HG02642 (cell line): ENCODE results near the gene DLST.

Experiments
- ATAC-seq: cut with Tn5 transposase; IDR thresholded peaks from one replicate; pipeline ENCODE4 v1.9.1; 2021; ENCODE audit warnings: mild to moderate bottlenecking; ENCODE audit not compliant: unreplicated experiment, poor library complexity

The DLST gene

GRCh38 chr14:74881431-74882102 is at the start of gene DLST:
DLST (plus strand) TSS chr14:74881916; CDS start chr14:74881954, 38 bp downstream.
- peak; percentile 95 for ATAC-seq

- no peak for ATAC-seq
Measured at GRCh38 chr14:74832849-74833248, 48.9 kb upstream of the DLST start.

DNA sequence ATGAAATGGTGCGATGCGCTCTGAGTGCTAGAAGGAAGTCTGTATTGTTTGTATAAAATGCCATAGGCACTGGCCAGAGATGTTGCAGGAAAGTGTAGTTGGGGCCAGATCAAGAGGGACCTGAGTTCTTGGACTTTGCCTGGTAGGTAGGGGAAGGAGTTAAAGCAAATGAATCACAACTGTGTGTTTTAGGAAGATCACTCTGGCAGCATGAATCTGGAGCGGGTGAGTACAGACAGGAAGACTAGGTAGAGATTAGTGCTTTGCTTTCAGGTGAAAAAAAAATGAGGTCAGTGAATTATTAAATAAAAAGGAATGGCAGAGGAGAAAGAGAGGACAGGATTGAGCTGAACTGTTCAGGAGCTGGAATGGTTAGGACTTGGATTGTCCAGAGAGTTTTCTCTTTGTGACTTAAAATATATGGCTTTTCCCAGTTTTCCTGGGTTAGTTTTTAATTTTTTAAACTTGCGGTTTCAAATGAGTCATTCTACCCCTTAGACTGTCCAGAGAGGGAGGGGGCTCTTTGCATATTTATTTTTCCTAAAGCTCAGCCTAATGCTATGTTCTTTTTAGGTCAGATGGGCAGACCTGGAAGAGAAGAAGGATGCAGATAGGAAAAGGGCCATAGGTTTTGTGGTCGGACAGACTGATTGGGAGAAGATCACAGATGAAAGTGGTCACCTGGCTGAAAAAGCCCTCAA is 46.9 kb upstream of the DLST start:
- no peak for ATAC-seq

DNA sequence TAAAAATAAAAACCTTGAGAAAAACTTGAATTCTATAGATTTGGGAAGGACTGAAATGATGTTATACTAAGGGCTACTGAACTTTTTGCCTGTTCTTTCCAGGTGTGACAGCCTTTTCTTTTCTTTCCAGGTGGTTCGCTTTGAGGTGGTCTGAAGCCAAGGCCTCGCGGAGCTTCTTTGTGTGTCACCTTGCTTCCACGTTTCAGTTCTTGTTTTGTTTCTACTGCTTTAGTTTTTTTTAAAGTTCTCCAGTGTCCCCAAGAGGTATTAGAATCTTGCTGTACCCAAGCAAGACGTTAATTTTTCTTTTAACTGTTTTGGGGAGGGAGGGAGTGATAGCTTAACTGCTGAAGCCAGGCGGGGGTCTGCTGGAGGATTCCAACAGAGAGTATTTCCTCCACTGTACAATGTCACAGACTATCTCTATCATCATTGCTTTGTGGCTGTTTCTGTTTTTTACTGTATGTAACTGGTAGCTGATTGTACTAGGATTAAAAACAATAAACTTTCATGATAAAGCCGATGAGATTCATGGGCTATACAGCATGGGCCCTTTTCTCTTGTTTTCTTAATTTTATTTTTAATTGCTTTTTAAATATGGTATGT is 46.0 kb upstream of the DLST start:
- peak; percentile 46 for ATAC-seq

- no peak for ATAC-seq
Measured at GRCh38 chr14:74836251-74836960, 45.3 kb upstream of the DLST start.

GRCh38 chr14:74838166-74838565 is 43.5 kb upstream of the DLST start:
- no peak for ATAC-seq

DNA sequence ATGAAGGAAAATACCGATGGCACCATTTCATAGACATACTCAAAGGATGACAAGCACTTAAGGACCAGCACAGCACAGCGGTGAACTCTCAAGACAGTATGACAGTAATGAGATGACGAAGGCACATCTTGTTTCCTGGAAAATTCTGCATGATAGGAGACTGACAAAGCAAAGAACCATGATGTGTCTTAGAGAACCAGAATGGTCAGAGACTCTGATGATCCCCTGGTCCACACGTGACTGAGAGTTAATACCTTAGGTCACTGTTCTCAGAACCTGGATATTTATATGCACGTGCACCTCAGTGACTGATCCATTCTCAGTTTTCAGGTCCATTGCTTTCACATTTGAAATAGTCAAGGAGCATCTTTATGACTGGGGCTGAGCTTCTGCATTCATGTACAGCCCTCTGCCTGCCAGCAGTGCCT is 41.1 kb upstream of the DLST start:
- ATAC-seq: no peak

DNA sequence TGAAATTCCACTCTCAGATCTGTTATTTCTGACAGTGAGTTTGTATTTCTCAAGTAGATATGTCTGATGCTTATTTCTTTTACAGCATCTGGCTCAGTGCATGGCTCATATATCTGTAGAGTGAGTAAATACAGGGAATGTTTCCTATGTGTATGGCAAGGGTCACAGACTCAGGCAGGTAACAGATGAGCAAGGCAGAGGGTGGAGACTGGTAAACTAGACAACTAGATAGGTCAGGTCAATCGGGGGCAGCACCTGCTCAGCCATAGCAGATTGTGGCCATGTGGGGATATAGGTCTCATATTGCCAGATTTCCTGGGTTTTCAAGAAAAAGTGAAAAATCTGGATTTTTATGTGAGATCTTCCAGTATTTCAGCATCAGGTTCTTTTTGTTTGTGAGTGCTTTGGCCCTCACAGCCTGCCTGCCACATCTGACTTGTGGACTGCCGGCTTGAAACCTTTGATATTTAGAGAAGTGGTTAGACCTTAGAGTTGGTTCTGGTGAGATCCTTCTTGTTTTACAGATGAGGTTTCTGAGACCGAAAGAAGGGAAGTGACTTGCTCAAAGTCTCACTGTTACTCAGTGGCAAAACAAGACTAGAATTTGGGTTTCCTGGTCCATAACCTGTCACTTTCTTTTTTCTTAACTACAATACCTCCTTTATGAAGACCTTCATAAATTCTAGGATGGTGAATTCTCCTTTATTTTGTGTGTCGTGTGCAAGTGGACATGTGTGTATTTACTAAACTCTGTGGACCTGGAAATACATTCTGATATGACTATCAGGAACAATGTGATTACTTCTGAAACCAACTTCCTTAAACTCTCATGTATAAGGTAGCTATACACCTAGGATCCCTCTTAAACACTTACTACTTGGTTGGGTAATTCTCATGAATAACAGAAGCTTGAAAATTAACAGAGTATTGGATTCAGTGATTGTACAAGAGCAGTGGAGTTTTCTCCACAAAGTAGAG is 40.2 kb upstream of the DLST start:
- ATAC-seq: peak; percentile 80

DNA sequence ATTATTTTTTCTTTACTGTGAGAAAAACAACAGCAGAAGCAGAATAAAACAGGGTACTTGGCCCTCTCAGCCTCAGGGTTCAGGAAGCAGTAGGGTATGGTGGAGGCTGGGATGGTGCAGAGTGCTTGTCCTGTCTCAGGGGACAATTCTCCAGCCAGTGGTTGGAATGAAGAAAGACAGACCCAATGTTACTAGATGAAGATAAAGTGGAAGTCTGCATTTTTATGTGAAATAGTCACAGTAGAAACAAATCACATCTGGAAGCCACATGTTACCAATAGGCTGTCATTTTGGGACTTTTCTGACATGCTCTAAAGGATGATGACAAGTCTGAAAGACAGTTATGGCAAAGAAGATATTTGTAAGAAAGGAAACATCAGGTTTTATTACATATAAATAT is 38.1 kb upstream of the DLST start:
- no peak for ATAC-seq

- no peak for ATAC-seq
Measured at GRCh38 chr14:74846168-74846567, 35.5 kb upstream of the DLST start.

GRCh38 chr14:74846968-74847665 is 34.6 kb upstream of the DLST start:
- ATAC-seq: no peak

GRCh38 chr14:74848768-74849167 is 32.9 kb upstream of the DLST start:
- ATAC-seq: no peak

- no peak for ATAC-seq
Measured at GRCh38 chr14:74852922-74853530, 28.7 kb upstream of the DLST start.

DNA sequence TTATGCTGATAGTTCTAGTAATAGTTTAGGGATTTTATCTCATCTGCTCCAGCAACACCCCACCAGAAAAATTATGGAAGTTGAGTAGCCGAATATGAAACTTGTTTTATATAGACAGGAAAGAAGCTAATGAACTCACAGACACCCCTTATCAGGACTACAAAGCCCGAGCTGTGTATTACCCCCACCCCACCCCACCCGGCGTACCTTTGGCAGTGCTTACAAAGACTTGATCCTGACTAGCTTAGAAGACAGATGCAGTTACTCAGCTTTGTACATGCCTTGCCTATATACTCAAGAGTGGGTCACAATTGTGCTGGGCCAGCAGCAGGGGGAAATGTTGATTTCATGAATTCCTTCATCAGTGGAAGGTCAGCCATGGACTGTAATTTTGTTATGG is 28.1 kb upstream of the DLST start:
- ATAC-seq: no peak

DNA sequence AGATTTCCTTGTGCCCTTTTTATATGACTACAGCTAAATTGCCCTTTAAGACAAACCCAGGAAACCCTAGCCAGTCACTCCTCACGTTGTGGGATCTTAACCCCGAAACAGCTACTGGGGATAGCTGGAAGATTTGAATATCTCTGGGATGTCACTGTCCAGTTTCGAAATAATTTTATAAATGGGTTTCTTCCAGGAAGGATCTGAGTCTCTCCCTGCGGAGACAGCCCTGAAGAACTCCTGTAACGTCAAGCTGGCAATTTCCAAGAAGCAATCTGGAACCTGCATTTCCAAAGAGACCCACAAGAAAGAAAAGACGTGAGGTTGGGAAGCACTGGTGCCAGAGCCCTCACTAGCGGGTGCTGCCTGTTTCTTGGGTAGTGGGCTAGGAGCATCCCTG is 26.7 kb upstream of the DLST start:
- no peak for ATAC-seq

GRCh38 chr14:74855945-74856344 is 25.8 kb upstream of the DLST start:
- ATAC-seq: no peak

- no peak for ATAC-seq
Measured at GRCh38 chr14:74856366-74856765, 25.4 kb upstream of the DLST start.

DNA sequence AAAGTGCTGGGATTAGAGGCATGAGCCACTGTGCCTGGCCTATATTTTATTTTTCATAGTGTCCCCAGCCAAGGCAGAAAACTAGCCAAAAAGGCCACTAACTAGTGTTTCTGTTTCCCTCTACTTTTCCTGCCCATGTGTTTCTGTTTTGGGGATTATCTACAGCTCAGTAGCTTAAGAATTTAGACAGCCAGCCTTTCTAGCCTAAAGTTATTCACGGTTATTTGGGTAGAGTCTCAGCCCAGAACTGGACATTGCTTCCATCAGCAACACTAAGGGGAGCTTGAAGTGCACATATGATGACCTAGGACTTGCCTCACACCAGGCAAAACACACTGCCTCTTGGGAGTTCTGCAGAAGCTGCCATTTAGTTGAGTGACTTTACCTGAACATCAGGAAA is 23.7 kb upstream of the DLST start:
- ATAC-seq: no peak
